NCI-H510A treated with DMSO at 0.1 percent for 48 hours (cell line): ENCODE measurements around the gene FILIP1.

Experiments used
- DNase-seq: peaks from one replicate; lab custom pipeline; 2025; lab: John Stamatoyannopoulos, UW

Gene FILIP1

DNA sequence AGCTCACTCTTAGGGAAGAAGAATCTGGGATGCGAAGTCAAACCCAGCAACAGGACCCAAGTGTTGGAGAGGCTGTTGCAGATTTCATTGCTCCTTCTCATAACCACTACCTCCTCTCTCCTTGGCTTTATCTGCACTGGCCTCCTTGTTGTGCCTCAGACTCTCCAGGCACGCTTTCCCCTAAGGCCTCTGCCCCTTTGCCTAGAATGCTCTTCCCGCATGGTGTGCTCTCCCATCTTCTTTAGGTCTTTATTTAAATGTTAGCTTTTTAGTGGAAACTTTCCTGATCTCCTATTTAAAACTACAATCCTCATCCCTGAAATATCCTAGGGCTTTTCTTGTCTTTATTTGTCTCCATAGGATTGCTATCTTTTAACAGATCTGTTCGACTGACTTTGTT is 114.1 kb downstream of the FILIP1 start:
- no peak for DNase-seq

DNA sequence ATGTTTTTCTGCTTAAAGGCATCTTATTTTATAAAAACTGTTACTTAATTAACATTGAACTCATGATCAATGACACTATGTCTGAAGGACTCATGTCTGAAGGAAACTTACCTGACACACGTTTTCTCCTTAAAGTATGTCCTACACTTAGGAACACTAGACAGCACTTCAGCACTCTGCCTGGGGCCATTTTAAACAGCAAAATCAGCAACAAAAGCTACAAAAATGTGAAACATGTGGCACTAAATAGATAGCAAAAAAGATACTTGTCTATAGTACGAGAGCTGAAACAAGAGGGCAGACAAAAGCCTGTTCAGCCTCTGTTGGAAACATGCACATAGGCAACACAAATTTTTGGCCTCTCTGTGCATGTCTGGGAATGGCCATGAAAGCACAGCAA is 115.5 kb downstream of the FILIP1 start:
- DNase-seq = no peak

- DNase-seq = peak; percentile 36
These were observed 116.2 kb downstream of the FILIP1 start for GRCh38 chr6:75377386-75377785.

GRCh38 chr6:75376347-75377024 is 117.1 kb downstream of the FILIP1 start:
- no peak for DNase-seq

DNA sequence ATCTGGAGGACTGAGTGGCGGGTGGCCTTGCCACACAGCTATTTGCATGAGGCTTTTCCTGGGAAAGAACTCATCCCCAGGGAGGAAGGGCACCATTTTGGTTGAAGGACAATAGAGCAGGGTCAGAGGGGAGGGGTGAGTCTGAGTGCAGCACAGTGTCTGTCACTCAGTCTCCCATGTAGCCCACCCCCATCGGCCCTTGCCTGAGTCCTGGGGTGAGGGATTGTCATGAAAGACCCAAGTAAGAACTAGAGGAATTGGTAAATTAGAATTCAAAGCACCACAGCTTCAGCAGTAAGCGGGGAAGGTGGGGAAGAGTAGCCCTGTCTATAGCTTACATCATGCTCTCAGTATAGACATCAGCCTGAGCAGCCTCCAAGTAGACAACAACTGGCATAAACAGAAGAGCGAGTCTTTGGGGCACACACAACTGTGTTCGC is 118.6 kb downstream of the FILIP1 start:
- no peak for DNase-seq

GRCh38 chr6:75372884-75373283 is 120.7 kb downstream of the FILIP1 start:
- no peak for DNase-seq

GRCh38 chr6:75370011-75370410 is 123.6 kb downstream of the FILIP1 start:
- DNase-seq = no peak

- no peak for DNase-seq
These were observed 124.7 kb downstream of the FILIP1 start for GRCh38 chr6:75368864-75369402.

DNA sequence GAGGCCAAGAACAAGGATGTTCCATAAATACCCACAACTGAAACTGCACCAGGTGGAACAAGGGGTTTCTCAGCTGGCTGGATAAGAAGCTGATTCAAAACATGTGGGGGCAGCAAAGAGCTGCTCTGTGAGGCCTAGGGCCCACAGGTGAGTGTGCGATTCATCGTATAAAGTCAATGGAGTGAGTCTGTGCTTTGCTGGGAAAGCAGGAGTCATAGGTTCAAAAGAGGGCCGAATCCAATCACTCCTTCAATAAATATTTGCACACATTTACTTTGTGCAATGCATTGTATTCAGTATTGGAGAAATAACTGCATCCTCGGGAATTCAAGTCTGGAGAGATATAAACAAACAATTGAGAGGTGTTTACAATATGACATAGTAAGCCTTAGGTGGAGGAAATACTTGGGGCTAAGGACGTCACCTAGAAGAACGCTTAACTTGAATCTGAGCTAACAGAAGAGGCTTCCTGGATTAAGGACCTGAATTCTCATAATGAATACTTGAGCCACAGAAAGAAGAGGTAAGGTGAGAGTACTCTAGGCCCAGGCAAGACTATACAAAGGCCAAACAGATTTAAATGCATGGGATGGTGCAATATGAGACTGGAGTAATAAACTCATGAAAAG is 125.3 kb downstream of the FILIP1 start:
- peak; percentile 51 for DNase-seq

- no peak for DNase-seq
These were observed 130.3 kb downstream of the FILIP1 start for GRCh38 chr6:75363304-75363703.

DNA sequence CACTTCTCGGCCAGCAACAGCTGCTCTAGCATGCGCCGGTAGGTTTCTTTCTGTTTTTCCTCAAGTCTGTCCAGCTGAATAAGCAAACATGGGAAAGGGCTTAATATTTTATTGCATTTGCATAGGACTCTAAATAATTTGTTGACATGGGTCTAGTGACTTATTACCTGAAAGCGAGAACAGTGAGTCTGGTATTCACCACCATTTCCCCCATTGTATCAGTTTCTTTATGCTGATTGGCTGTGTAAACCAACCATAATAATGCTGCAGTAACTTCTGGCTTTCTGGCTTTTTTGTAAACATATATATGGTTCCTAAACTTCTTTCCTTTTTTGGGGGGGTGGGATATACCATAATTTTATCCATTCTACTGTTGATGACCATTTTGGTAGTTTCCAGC is 140.0 kb downstream of the FILIP1 start:
- DNase-seq = peak; percentile 7

DNA sequence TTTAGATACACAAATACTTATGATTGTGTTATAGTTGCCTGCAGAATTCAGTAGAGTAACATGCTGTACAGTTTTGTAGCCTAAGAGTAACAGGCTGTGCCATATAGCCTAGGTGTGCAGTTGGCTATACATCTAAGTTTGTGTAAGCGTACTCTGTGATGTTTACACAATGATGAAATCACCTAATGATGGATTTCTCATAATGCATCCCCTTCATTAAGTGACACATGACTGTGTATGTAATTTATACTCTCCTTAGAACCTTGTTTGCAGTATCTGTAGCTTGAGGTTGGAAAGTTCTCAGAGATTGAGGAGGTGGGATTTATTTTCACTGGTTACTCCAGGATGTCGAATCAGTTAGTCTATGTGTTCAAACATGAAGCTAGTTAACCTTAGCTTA is 142.0 kb downstream of the FILIP1 start:
- DNase-seq = no peak

DNA sequence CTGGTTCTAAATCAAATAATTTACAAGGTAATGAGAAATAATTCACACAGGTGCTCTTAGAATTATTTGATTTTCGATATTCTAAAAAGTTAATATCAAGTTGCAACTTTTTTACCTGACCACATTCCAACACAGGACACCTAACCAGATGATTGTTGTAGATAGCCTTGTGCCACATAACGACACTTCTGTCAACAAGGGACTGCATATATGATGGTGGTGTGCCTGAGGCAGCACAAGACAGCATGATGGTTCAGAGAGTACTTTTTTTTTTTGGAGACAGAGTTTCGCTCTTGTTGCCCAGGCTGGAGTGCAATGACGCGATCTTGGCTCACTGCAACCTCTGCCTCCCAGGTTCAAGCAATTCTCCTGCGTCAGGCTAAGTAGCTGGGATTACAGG is 142.8 kb downstream of the FILIP1 start:
- DNase-seq = no peak

- no peak for DNase-seq
These were observed 143.4 kb downstream of the FILIP1 start for GRCh38 chr6:75350156-75350555.

GRCh38 chr6:75349262-75349984 is 144.2 kb downstream of the FILIP1 start:
- peak; percentile 40 for DNase-seq

GRCh38 chr6:75348882-75349261 is 144.7 kb downstream of the FILIP1 start:
- no peak for DNase-seq

DNA sequence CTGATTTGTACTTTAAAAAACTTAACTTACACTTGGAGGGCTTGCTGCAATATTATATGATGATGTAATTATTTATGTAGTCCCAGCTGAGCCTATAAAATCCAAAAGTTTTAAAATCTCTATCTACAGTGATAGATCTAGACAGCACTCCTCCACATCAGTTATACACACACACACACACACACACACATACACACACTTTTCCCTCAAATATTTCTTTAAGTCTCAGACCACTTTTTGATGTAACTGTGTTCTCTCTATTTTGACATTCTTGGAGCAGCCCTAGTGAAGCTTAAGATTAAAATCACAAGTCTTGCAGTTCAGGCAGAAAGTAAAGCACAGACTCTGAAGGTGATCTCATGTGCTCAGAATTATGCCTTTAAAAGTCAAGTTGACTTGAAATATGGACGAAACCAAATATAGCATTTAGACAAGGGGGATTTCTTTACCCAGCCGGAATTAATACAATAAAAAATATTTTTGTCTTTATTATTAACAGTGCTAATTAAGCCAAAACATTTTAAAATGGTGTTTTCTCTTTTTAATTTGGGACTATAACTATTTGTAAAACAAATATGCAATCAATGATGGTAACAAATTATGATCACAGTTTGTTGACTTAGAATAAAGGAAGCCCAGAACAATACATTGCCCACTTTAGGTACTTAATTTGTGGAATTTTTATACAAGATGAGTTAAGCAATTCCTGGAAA is 145.5 kb downstream of the FILIP1 start:
- no peak for DNase-seq

GRCh38 chr6:75345413-75345812 is 148.2 kb downstream of the FILIP1 start:
- no peak for DNase-seq

- no peak for DNase-seq
These were observed 149.1 kb downstream of the FILIP1 start for GRCh38 chr6:75344455-75344854.

DNA sequence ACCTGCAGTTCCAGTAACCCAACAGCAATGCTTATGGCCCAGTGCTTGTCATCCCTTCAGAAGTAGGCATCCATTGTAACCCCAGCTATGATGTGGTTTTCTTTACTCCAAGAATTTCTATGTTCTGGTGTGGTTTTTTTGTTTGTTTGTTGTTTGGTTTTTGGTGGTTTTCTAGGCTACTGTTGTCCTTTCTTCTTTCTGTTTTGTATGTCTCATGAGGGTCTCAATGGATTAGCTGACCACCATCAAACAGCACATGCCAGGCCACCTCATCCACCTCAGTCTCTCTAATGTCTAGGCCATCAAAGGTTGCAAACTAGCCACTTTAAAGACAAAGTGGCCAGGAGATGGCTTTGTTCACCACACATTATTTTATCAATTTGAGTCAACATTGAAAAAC is 149.6 kb downstream of the FILIP1 start:
- DNase-seq = no peak

DNA sequence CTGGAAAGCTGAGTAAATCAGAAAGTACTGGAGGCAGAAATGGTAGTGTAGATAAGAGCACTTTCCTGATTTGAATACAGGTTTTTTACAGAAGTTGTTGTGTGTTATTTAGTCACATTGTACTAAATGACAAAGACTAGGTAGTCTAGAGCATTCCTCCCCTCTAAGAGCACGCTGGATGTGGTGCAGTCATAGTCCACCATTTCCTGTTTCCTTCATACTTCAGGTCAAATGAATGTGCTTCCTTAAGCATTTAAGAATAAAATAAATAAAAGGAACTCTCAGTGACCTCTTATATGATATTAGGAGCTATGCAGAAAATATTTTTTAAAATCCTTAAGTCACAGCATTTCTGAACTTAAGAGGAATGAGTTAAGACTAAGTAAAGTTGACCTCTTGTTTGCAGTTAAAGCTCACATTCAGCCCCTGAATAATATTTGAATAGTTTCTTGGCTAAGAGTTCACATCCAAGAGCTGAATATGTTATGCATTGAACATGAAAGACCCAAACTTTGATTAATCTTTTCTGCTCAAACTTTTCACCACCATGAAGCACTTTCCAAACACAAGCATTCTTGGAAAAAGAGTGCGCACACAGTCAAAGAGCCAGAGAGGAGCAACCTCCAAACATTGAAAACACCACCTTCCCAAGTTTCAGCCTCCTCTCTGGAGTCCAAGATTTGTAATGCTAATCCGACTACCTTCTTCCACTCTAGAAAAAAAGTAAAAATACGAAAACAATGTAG is 155.6 kb downstream of the FILIP1 start:
- DNase-seq = no peak
